Neural progenitor cell (in vitro differentiated cells): ENCODE measurements around the gene PDP2. TPM values are rescaled to one million over a fixed set of nuclear protein-coding genes. Genes with fewer than 3 reads are reported as not detected.

Experiments used
- DNase-seq: peaks from one replicate; pipeline ENCODE4 v3.0.0-alpha.2; 2016; ENCODE audit warnings: low spot score
- H2AFZ ChIP-seq: fragments of 200-600 bp; sonication (generic); replicated peaks from 2 replicates; pipeline ENCODE4 v1.6.1; 2016; ENCODE audit warnings: antibody characterized with exemption
- H3F3A ChIP-seq: fragments of 200-600 bp; sonication (generic); 2 replicates; pipeline ENCODE4 v1.6.1; 2016; ENCODE audit warnings: antibody characterized with exemption, low read depth
- H3K27ac ChIP-seq: fragments of 200-600 bp; sonication (generic); 2 replicates; pipeline ENCODE4 v1.5.1; 2016; ENCODE audit warnings: mild to moderate bottlenecking
- H3K27me3 ChIP-seq: fragments of 200-600 bp; sonication (generic); 2 replicates; pipeline ENCODE4 v1.6.1; 2016; ENCODE audit warnings: mild to moderate bottlenecking, moderate library complexity
- H3K36me3 ChIP-seq: fragments of 200-600 bp; sonication (generic); 2 replicates; pipeline ENCODE4 v1.5.1; 2016
- H3K4me1 ChIP-seq: fragments of 200-600 bp; sonication (generic); 2 replicates; pipeline ENCODE4 v1.6.1; 2016; ENCODE audit warnings: mixed run types
- H3K4me2 ChIP-seq: fragments of 200-600 bp; sonication (generic); 2 replicates; pipeline ENCODE4 v1.6.1; 2016
- H3K4me3 ChIP-seq: fragments of 200-600 bp; sonication (generic); 2 replicates; pipeline ENCODE4 v1.5.1; 2016
- H3K79me2 ChIP-seq: fragments of 200-600 bp; sonication (generic); 2 replicates; pipeline ENCODE4 v1.6.1; 2016; ENCODE audit warnings: low read depth
- H3K9ac ChIP-seq: fragments of 200-600 bp; sonication (generic); 2 replicates; pipeline ENCODE4 v1.6.1; 2016
- H3K9me3 ChIP-seq: fragments of 200-600 bp; sonication (generic); 2 replicates; pipeline ENCODE4 v1.5.1; 2016; ENCODE audit warnings: low read depth
- H4K20me1 ChIP-seq: fragments of 200-600 bp; sonication (generic); 2 replicates; pipeline ENCODE4 v1.6.1; 2016; ENCODE audit warnings: low read depth
- H3K27ac Mint-ChIP-seq: 3 replicates; pipeline ENCODE4 v1.8.0; 2021; ENCODE audit warnings: mixed read lengths
- H3K27me3 Mint-ChIP-seq: 2 replicates; pipeline ENCODE4 v1.8.0; 2022; ENCODE audit warnings: low read depth, mild to moderate bottlenecking, inconsistent platforms, moderate library complexity, mixed read lengths; ENCODE audit not compliant: insufficient read depth
- H3K36me3 Mint-ChIP-seq: 3 replicates; pipeline ENCODE4 v1.8.0; 2021; ENCODE audit warnings: mixed read lengths
- H3K4me1 Mint-ChIP-seq: 3 replicates; pipeline ENCODE4 v1.8.0; 2021; ENCODE audit warnings: mixed read lengths
- H3K4me3 Mint-ChIP-seq: 3 replicates; pipeline ENCODE4 v1.8.0; 2021; ENCODE audit warnings: mild to moderate bottlenecking, moderate library complexity, mixed read lengths
- H3K9me3 Mint-ChIP-seq: 3 replicates; pipeline ENCODE4 v1.8.0; 2020; ENCODE audit warnings: mixed read lengths
- EZH2 ChIP-seq: fragments of 200-600 bp; sonication (generic); IDR thresholded peaks from 2 replicates; pipeline ENCODE4 v1.6.1; 2017; ENCODE audit warnings: antibody characterized with exemption, mild to moderate bottlenecking, moderate library complexity
- EZH2phosphoT487 ChIP-seq: fragments of 200-600 bp; sonication (generic); IDR thresholded peaks from 2 replicates; pipeline ENCODE4 v1.6.1; 2017; ENCODE audit warnings: antibody characterized with exemption
- total RNA-seq: library from RNA; depleted of rRNA; stranded (reverse); fragments of >200 nt; gene quantifications from 2 replicates; pipeline ENCODE4 v1.2.3, GENCODE V29; 2015; ENCODE audit warnings: low replicate concordance
- TF ChIP-seq, protein P1 (sequence below): fragments of 200-600 bp; sonication (generic); IDR thresholded peaks from 2 replicates; pipeline ENCODE4 v1.5.1; 2017; ENCODE audit warnings: antibody characterized with exemption, mild to moderate bottlenecking

The PDP2 gene
- total RNA-seq, 1 donor from 2014 or later, result 6.6 TPM

DNA sequence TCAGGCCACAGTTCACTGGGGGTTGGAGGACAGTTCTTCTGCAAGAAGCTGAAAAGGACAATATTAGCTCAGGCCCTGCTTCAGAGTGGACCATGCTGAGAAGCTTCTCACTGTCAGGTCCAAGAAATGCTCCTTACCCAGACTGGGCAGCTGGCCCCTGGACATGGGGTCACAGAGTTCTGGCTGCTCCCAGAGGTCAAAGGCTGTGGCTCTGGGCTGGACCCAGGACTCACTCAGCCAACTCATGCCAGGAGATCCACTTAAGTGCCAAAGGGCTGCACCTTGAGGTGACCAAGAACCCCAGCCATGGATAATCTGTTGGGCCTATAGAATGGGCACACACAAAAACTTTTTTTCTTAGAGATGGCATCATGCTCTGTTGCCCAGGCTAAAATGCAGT, 59.1 kb downstream of the PDP2 start:
- no peak for DNase-seq
- no peaks in the 10 kb centered on the region for H3K79me2 ChIP-seq
- peaks cover 6% of the 10 kb centered on the region for H3K4me1 ChIP-seq
- Mint-ChIP-seq H3K4me1 (peaks cover 16% of the 10 kb centered on the region), H3K4me3 (no peak overlapping the region), H3K27me3 (peaks cover 3% of the 10 kb centered on the region), H3K27ac (no peak overlapping the region), H3K36me3 (peaks cover 21% of the 10 kb centered on the region), H3K9me3 (no peaks in the 10 kb centered on the region)
- H3K4me2 ChIP-seq, result no peak overlapping the region
- H3K4me3 ChIP-seq, result no peak overlapping the region
- no peaks in the 10 kb centered on the region for H3K9me3 ChIP-seq
- H3F3A ChIP-seq, result no peaks in the 10 kb centered on the region
- no peak overlapping the region for H3K9ac ChIP-seq
- peaks cover 14% of the 10 kb centered on the region for H4K20me1 ChIP-seq
- TF ChIP-seq EZH2, result no peak
- TF ChIP-seq EZH2phosphoT487, result no peak
- TF ChIP-seq, protein P1, sequence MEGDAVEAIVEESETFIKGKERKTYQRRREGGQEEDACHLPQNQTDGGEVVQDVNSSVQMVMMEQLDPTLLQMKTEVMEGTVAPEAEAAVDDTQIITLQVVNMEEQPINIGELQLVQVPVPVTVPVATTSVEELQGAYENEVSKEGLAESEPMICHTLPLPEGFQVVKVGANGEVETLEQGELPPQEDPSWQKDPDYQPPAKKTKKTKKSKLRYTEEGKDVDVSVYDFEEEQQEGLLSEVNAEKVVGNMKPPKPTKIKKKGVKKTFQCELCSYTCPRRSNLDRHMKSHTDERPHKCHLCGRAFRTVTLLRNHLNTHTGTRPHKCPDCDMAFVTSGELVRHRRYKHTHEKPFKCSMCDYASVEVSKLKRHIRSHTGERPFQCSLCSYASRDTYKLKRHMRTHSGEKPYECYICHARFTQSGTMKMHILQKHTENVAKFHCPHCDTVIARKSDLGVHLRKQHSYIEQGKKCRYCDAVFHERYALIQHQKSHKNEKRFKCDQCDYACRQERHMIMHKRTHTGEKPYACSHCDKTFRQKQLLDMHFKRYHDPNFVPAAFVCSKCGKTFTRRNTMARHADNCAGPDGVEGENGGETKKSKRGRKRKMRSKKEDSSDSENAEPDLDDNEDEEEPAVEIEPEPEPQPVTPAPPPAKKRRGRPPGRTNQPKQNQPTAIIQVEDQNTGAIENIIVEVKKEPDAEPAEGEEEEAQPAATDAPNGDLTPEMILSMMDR, result no peak
- no peak overlapping the region for H3K27ac ChIP-seq
- peaks cover 9% of the 10 kb centered on the region for H3K27me3 ChIP-seq
- H3K36me3 ChIP-seq, result no peaks in the 10 kb centered on the region
- no peak overlapping the region for H2AFZ ChIP-seq

DNA sequence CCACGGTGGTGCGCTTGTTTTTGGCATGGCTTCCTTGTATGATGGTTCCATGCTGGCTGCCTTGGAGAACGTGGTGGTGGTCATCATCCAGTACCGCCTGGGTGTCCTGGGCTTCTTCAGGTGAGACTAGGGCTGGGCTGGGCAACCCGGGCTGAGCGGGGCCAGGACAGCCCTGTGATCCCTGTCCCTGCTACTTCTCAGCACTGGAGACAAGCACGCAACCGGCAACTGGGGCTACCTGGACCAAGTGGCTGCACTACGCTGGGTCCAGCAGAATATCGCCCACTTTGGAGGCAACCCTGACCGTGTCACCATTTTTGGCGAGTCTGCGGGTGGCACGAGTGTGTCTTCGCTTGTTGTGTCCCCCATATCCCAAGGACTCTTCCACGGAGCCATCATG, 59.9 kb downstream of the PDP2 start:
- no peak overlapping the region for H3K4me3 ChIP-seq
- H3F3A ChIP-seq, result no peaks in the 10 kb centered on the region
- no peaks in the 10 kb centered on the region for H3K79me2 ChIP-seq
- Mint-ChIP-seq H3K4me1 (peaks cover 10% of the 10 kb centered on the region), H3K4me3 (no peak overlapping the region), H3K27ac (no peak overlapping the region), H3K36me3 (peaks cover 21% of the 10 kb centered on the region), H3K27me3 (peaks cover 6% of the 10 kb centered on the region), H3K9me3 (no peaks in the 10 kb centered on the region)
- H4K20me1 ChIP-seq, result peaks cover 14% of the 10 kb centered on the region
- TF ChIP-seq, protein P1, result no peak
- TF ChIP-seq EZH2phosphoT487 (no peak), EZH2 (no peak)
- H3K4me2 ChIP-seq, result no peak overlapping the region
- no peak overlapping the region for H3K27ac ChIP-seq
- no peaks in the 10 kb centered on the region for H3K9me3 ChIP-seq
- no peaks in the 10 kb centered on the region for H3K36me3 ChIP-seq
- no peak overlapping the region for H3K9ac ChIP-seq
- peaks cover 6% of the 10 kb centered on the region for H3K27me3 ChIP-seq
- no peak overlapping the region for H2AFZ ChIP-seq
- H3K4me1 ChIP-seq, result peaks cover 3% of the 10 kb centered on the region
- DNase-seq, result no peak

Other genes starting within 250 kb of the PDP2 start
- 25.9 and 39.5 TPM in 2 replicates for gene CMTM4, start 183.8 kb upstream of the PDP2 start, total RNA-seq
- gene DYNC1LI2, start 128.9 kb upstream of the PDP2 start, total RNA-seq, result 94.3 and 104 TPM in 2 replicates
- gene TERB1, start 78.9 kb upstream of the PDP2 start, total RNA-seq, result not detected in 2 replicates
- gene NAE1, start 49.5 kb upstream of the PDP2 start, total RNA-seq, result 226 and 397 TPM in 2 replicates
- gene CA7, start 36.1 kb upstream of the PDP2 start, total RNA-seq, result not detected in 2 replicates
- gene CDH16, start 38.4 kb downstream of the PDP2 start, total RNA-seq, result not detected in 2 replicates
- 0.12 and 0.24 TPM in 2 replicates for gene RRAD, start 45.0 kb downstream of the PDP2 start, total RNA-seq
- gene CIAO2B, start 53.9 kb downstream of the PDP2 start, total RNA-seq, result 55.5 and 76.0 TPM in 2 replicates
- gene CES2, start 55.0 kb downstream of the PDP2 start, total RNA-seq, result 11.1 and 20.9 TPM in 2 replicates
- gene CES3, start 80.8 kb downstream of the PDP2 start, total RNA-seq, result 5.7 and 13.4 TPM in 2 replicates
- 0.22 and 1.8 TPM in 2 replicates for gene CES4A, start 108.1 kb downstream of the PDP2 start, total RNA-seq
- gene CBFB, start 148.6 kb downstream of the PDP2 start, total RNA-seq, result 64.7 and 95.5 TPM in 2 replicates
- 29.1 and 31.5 TPM in 2 replicates for gene PHAF1, start 229.4 kb downstream of the PDP2 start, total RNA-seq